Endothelial cell of hepatic sinusoid (primary cell): ENCODE results near the gene FAM171A1.
"Not testable (repeated sequence)": the region's sequence is repeated elsewhere in the genome, so short reads cannot be mapped to it uniquely, and the experiment has no call there.

Experiments
- in situ Hi-C: cut with HindIII; loops from 2 replicates; pipeline ENCODE4 v1.10.0; 2017; ENCODE audit warnings: low sequenced_read_pairs

The FAM171A1 gene

DNA sequence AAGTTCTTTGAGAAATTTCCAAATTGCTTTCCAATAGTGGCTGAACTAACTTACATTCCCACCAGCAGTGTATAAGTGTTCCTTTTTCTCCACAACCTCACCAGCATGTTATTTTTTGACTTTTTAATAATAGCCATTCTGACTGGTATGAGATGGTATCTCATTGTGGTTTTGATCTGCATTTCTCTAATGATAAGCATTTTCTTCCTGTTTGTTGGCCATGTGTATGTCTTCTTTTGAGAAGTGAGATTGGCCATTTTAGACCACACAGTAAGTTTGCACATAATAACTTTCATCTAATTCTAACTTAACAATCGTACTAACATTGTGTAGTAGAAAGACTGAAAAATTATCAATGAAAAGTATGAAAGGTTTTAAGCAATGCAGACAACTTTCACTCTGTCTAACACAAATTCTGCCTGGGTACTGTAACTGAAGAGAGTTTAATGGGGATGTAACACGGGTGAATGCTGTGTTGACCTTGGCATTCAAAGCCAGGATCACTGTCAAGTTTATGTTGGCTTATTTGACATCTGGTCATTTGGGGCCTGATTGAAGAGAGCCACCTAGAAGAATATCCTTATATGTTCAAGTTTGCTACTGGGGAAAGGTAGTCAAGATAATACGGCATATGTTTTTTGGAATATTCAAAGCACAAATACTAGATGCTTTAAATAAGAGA, 50.4 kb downstream of the FAM171A1 start:
- in situ Hi-C loops = loop anchor here (5.0 kb wide), 1 partner anchor 58 kb away; no protein-coding TSS in a partner anchor

DNA sequence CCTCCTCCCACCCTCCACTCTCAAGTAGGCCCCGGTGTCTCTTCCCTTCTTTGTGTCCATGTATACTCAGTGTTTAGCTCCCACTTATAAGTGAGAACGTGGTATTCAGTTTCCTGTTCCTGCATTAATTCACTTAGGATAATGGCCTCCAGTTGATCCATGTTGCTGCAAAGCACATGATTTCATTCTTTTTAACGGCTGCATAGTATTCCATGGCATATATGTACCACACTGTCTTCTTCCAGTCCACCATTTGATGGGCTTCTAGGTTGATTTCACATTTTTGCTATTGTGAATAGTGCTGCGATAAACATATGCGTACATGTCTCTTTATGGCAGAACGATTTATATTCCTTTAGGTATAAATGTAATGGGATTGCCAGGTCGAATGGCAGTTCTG, 51.0 kb downstream of the FAM171A1 start:
- in situ Hi-C loops = loop anchor here (5.0 kb wide), 1 partner anchor 58 kb away; no protein-coding TSS in a partner anchor

DNA sequence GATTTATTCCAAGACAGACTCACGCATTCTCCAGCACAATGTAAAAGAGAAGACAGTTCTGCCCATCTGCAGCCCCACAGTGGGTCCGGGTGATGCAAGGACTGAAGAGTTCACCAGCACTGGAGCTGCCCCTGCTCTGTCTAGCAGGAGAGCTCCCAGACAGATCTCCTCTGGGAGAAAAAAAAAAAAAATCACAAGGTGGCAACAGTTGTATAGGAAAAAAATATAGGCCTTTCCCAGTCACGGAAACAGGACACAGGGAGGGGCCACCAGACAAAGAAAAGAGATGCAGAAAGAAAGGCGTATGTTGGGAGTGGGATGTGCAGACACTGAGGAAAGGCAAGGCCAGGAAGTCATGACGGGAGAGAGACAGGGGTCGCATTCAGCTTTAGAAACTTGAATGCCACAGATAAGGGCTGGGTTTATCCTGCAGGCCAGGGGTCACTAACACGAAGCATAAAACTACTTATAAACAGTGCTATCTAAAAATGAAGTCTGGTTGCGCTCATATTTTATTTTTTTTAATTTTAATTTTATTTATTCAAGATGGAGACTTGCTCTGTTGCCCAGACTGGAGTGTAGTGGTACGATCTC, 54.1 kb downstream of the FAM171A1 start:
- in situ Hi-C loops = loop anchor here (5.0 kb wide), 1 partner anchor 45 kb away; no protein-coding TSS in a partner anchor

DNA sequence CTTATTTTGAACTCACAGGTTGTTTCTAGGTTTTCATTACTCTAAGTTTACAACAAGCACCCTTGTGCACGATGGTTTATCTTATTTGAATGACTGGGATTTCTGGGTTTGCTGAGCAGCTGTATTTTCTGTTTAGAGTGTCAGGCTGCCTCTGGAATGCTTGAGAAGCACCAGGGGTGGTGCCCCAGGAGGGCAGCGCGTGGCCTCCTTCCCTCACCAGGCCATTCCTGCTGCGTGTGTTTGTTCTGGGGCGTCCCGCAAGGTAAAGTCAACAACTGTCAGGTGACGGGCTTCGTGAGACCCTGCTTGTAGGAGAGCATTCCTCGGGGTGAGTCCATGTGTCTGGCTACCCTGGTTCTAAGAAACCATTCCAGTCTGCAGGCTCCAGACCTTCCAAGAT, 54.9 kb downstream of the FAM171A1 start:
- in situ Hi-C loops = loop anchor here (5.0 kb wide), 1 partner anchor 46 kb away; no protein-coding TSS in a partner anchor

DNA sequence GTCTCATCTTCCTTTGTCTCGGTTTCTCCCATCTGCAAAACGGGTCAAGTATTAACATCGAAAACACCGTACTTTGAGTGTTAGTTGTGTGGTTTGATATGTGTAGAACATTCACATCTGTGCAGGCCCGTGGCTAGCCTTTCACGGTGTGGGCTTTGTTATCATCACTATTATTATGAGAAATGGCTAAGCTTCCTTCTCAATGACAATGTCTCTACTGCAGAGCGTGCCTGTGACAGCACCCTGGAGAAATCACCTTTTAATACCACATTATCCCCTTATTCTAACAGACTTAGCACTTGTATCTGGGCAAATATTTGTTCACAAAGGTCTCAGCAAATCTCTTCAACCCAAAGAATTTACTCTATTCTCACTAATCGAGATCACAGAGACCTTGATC, 55.8 kb downstream of the FAM171A1 start:
- in situ Hi-C loops = loop anchor here (5.0 kb wide), 1 partner anchor 47 kb away; no protein-coding TSS in a partner anchor

DNA sequence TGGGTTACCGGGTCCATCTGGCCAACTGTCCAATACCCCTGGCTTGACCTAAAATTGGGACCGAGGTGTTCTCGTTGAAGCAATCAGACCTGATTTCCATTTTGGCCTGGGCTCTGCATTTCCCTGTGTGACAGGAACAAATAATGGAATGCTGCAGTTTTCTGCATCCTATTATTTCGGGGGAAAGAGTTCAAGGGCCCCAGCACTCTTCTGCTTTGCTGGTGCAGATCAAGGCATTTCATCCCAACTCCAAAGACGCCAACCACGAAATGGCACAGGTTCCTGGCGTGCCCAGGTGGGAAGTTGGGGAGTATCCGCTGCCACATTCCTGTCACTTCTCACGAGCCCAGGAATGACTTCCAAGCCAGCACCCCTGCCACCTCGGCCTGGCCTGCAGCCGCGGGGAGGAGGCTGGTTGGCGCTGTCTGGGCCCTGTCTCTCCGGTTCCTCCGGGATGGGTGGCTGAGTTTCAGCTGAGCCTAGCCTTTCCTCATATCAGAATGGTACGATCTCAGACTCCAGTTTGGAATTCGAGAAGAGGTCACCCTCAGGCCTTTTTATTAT, 56.5 kb downstream of the FAM171A1 start:
- in situ Hi-C loops = loop anchor here (5.0 kb wide), 1 partner anchor 48 kb away; no protein-coding TSS in a partner anchor

DNA sequence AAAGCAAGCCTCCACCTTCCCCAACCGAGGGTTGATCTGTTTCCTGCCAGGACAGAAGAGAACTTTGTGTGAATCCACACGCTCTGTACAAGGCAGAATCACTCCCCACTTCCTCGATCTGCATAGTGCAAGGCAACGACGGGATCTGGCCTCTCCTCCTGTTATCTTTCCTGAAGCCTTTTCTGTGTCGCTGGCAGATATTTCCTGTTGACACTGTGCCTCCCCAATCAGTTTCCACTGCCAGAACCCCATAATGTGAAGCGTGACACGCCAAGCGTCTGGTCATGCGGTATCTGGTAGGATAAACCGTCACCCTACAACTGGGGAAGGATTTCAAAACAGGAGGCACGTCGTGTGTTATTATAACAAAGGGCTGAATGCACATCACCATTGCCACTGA, 57.2 kb downstream of the FAM171A1 start:
- in situ Hi-C loops = no loop called here

DNA sequence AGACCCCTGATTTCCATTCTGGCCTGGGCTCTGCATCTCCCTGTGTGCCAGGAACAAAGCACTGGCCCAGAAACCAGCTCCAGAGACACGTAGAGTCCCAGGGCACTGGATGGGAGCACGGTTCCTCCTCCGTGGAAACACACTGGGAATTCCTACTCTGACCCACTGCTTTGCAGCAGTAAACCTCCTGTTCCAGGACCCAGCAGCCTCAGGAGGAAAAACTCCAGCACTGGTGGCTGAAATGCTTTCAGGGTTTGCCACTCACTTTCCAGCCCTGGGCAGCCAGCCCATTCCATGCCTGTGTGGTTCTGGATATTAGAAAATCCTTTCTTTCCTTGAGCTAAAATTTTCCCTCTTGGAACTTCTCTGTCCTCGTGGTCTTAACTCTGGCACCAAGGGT, 58.0 kb downstream of the FAM171A1 start:
- in situ Hi-C loops = no loop called here

DNA sequence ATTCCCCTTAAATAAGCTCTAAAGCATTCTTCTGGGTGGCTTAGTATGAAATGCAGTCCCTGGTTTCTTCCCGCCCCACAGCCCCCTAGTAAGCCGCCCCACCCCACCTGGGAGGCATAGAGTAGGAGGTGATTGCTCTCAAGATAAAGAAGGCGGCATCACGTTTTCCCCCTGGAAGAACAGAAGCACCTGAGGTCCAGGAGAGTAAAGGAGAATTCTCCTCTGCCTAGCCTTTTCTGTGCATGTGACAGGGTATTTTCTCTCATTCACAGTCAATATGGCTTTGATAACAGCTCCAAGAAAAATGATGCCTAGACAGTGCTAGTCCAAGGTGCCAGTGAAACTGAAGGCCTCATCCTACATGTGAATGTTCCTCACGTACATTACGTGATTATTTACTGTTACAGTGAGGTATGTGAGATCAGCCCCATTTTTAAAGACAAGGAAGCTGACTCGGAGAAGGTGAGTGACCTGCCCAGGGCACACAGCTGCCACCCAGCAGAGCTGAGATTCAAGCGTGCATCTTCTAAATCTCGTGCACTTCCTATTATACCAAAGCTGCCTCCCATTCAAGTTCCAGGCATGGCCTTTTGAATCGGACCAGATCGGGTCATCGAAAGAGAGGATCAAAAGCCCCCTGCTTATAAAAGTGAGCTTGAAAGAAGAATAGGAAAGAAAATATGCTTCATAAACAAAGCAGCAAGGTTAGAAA, 59.4 kb downstream of the FAM171A1 start:
- in situ Hi-C loops = no loop called here

DNA sequence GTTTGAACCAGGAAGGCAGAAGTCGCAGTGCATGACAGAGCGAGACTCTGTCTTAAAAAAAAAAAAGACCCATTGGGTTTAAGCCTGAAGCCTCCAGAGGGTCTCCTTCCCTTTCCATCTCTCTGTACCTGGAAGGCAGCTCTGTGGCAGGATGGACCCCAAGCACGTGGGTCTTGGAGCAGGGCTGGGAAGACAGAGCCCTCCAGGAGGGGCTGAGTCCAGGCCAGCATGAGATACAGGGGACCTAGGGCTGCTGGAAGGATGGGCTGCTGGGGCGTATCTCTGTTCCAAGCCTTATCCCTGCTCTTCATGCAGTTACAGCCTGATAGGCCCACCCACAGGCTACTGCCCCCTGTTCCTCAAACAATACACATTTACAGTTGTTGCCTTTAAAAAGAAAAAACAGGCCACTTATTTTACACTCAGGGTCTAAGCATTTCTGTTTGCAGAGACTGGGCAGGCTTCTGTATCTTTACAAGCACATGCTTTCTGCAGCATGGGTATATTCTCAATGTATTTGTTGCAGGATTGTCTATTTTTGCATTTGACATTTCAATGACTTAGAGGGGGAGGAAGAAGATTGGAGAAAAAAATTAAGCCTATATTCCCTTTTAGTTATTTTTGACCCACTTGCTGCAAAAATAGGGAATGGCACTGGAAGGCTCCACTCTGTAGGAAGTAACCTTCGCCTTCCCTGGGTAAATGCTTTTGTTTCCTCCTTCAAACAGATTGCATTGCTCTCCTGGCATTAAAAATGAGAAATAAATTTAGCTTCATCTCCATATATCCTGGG, 60.1 kb downstream of the FAM171A1 start:
- in situ Hi-C loops = no loop called here

DNA sequence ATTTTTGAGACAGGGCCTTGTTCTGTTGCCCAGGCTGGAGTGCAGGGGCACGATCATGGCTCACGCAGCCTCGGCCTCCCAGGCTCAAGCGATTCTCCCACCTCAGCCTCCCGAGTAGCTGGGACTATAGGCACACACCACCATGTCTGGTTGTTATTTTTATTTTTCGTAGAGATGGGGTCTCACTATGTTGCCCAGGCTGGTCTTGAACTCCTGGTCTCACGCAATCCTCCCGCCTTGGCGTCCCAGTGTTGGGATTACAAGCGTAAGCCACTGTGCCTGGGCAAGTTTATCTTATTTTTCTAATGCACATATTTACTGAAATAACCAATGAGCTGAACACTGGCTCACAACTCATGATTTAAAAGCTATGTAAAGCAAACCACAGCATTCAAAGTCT, 61.9 kb downstream of the FAM171A1 start:
- in situ Hi-C loops = no loop called here

DNA sequence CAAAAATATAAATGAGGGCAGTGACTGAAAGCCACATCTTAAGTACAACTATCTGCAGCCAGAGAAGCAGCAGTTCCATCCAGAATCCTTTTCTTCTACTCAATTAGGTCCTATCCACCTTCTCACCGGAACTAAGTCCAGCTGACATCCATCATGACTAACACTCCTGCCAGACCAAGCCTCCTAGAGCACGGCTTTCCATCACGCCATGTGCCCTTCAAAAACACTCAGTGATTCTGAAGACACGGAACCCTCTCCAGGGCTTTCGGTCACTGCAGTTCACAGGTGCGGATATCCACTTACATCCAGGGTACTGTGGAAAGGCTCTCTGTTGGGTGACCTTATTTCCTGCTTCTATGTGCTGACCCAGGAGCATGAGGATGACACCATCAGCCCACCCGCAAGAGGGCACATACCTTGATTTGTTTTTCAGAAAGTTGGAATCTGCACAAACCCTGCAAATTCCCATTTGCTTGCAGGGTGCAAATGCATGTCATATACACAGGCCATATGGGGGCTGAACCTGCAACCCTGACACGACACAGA, 64.3 kb downstream of the FAM171A1 start:
- in situ Hi-C loops = no loop called here

DNA sequence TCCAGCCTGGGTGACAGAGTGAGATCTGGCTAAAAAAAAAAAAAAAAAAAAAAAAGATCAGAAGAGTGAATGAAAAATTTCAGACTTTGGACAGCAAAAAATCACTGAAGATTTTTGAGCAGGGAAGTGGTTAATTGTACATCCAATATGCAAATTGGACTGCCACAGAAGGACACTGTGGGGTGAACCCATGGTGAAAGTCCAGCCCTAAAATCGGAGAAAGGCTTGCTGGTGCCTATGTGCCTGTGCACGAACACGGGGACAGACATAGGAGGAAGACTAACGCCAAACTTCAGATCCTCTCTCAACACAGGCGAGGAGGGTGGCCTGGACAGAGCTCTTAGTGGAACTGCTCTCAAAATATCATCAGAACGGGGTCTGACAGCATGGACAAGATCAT, 65.5 kb downstream of the FAM171A1 start:
- in situ Hi-C loops = no loop called here

DNA sequence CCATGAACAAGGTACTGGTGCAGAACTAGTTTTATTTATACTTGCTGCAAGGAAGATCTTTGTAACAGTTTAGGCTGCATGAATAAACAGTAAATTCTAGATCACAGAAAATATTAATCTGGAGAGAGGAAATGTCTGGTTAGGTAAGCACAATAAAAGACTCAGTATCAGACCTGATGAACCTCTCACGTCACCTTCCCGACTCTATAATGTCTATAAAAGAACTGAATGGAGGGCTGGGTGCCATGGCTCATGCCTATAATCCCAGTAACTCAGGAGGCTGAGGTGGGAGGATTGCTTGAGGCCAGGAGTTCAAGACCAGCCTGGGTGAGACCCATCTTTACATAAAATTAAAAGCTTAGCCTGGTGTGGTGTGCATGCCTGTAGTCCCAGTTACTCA, 65.9 kb downstream of the FAM171A1 start:
- in situ Hi-C loops = no loop called here

DNA sequence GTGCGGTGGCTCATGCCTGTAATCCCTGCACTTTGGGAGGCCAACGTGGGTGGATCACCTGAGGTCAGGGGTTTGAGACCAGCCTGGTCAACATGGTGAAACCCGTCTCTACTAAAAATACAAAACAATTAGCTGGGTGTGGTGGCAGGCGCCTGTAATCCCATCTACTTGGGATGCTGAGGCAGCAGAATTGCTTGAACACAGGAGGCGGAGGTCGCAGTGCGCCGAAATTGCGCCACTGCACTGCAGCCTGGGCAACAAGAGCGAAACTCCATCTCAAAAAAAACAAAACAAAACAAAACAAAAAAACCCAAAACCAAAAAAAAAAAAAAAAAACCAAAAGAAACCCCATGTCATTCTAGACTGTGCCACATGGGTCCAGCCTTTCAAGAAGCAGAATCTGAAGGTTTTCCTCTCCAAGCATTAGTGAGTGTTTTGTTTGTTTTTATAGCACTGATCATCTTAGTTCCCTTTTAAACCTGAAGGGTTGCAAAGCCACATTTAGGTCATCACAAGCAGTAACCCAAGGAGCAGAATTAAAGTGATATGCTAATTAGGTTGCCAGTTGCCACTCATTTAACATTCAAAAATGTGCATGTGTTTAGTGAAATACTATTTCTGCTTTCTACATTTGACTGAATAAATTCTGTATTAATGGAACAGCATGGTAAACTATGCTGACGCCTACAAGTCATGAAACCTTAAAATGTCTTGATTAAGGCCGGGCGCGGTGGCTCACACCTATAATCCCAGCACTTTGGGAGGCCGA, 68.7 kb downstream of the FAM171A1 start:
- in situ Hi-C loops = not testable (repeated sequence)

DNA sequence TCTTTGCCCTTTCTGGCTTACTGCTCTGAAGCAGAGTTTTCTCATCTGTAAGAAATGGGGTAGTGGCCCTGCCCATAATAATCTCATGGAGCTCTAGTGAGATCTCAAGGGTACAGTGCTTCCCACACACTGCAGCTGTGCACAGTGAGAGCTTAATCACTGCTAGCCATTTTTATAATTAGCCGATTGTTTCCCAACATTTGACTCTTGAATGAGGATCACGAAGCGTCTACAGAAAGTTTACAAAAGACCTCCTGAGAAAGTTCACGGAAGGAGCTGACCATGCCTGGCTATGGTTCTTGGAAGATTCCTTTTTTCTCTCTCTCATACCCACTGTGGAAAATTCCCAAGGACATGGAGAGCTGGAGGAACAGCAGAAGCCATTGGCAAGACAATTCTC, 70.4 kb downstream of the FAM171A1 start:
- in situ Hi-C loops = no loop called here

DNA sequence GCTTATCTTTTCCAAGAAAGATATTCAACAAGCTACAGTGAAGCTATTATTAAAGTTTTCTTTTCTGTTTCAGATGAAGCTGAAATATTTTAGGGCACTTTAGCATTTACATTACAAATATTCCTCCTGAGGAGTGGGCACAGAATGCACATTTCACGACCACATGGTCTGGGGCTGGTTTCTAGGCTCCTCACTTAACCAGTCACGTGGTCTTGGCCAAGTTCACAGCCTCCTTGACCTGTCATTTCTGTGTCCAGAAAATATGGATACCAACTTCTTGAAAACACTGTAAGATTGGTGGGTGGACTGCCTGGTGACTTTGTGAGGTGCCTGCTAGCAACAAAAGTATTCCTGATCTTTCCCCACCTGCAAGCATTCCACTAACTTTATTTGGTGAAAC, 70.9 kb downstream of the FAM171A1 start:
- in situ Hi-C loops = no loop called here

DNA sequence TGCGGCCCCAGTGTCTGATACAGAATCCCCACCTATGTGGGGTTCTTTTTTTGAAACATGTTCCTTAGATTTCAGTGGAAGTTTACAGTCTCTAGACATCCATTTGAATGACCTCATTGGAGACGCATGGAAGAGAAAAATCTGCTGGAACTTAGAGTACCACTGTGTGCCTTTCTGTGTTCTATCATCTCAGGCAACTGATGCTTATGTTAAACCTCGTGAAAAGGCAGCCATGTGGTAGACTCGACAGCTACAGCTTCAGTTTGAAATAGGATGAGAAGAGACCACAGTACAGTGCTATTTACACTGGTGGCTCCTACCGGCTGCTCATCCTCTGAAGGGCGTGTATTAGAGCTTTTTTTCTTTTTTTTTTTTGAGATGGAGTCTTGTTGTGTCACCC, 74.4 kb downstream of the FAM171A1 start:
- in situ Hi-C loops = no loop called here

DNA sequence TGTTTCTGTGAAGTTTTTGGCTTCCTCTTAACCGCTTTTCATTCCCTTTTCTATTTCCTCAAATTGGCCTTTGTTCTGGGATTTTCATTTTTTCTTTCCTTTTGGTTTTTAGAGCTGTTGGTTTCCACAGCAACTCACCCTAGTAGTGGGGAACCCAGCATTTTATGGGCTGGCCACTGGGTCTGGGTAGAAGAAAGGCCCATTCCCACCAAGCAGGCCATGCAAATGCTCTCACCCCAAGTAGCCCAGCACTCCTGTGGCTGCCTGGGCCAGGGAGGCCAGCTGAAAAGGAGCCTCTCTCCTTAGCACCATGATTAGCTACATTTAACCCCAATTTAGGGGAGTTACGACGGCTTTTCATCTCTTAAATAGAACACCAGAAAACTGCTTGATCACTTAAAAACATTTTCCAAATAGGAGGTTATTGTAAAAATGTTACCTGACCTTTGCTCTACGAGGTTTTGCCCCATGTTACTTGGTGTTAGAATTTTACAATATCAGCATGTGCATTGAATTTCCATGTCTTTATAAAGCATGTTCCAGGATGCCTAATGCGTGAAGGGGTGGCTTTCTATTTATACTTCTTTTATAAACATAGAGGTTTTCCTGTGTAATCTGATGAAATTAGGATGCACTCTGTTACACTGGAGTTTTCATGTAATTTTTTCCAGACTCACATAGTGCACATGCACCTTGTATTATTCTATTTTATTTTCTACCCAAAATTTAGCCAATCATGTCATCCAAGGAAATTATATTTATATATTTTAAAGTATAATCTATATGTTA, 75.4 kb downstream of the FAM171A1 start:
- in situ Hi-C loops = no loop called here
